DMS153 treated with DMSO at 0.1 percent for 48 hours (cell line): ENCODE measurements around the gene HERC6.
"Not testable (repeated sequence)": the region's sequence is repeated elsewhere in the genome, so short reads cannot be mapped to it uniquely, and the experiment has no call there.

Experiments
- DNase-seq: peaks from one replicate; lab custom pipeline; 2025; ENCODE audit not compliant: unreplicated experiment; lab: John Stamatoyannopoulos, UW

Gene HERC6

DNA sequence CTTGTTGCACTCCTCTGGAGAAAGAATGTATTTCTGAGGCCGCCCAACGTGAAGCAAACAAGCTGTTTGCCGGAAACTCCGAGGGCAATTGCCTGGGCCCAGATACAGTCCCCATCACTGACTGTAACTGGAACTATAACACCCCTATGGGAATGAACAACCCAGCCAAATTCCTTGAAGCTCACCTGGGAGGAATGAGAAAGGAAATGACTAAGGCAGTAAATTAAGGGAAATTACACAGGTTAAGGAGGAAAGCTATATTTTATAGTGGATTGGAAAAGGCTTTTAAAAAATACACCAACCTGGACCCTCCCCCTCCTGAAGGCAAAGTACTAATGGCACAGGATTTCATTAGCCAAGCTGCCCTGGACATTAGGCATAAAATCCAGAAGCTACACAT is 66.6 kb downstream of the HERC6 start:
- DNase-seq = no peak

DNA sequence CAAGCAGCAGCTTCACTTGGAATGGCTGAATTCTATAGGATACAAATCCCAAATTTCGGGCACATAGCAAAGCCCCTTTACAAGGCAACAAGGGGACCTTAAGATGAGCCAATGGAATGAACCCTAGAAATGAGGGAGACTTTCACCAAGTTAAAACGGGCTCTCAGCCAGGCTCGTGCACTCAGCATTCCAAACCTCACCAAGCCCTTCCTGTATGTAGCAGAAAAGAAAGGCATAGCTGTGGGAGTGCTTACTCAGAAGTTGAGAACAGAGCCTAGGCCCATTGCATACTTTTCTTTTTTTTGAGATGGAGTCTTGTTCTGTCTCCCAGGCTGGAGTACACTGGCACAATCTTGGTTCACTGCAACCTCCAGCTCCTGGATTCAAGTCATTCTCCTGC is 67.5 kb downstream of the HERC6 start:
- DNase-seq = no peak

DNA sequence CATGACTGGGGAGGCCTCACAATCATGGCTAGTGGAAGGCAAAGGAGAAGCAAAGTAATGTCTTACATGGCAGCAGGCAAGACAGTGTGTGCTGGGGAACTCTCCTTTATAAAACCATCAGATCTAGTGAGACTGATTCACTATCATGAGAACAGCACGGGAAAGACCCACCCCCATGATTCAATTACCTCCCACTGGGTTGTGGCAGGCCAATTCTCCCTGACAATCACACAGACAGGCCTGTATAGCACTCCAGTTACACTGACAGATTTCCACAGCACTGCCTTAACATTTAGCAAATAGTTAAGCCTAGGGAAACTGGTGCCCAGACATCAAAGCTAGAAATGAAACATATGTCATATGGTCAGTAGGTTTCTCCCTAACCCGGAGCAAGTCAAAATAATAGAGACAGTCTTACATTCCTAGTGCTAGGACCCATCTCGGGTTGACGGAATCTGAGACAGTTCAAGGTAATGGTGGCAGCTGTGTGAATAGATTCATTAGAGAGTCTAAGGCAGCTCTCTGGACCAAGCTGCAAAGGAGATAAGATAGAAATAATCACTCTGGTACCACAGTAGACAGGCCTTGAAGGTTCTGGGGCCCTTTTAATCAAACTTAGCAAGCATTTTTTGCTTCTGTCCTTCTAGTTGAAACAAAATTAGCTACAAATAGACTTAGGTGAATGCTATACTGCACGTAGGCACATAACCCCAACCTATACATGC is 68.9 kb downstream of the HERC6 start:
- DNase-seq = no peak

DNA sequence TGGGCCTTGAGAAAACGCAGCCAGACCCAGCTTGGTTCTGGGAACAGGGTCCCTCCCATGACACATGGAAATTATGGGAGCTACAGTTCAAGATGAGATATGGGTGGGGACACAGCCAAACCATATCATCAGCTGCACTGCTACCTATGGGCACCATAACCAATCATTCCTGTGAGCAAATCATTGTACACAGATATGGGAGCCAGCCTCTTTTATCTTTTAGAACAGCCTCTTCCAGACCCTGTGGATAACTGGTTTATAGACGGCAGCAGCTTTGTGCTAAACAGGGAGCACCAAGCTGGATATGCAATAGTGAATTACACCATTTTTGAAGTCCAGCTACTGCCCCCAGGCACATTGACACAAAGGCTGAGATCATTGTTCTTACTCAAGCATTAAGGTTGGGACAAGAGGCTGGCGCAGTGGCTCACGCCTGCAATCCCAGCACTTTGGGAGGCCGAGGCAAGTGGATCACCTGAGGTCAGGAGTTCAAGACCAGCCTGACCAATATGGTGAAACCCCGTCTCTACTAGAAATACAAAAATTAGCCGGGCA is 69.6 kb downstream of the HERC6 start:
- not testable (repeated sequence) for DNase-seq

DNA sequence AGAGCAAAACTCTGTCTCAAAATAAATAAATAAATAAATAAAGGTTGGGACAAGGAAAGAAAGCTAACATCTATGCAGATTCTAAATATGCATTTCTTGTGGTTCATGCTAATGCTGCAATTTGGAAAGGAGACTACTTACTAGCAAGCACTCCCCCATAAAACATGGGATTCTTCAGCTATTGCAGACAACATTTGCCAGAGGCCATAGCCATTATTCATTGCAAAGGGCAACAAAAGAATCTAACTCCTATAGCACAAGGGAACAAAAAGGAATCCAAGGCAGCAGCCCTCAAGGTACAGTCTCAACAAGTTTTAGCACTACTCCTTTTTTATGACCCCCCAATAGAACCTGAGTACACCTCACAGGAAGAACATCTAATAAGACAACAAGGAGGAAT is 70.2 kb downstream of the HERC6 start:
- no peak for DNase-seq

DNA sequence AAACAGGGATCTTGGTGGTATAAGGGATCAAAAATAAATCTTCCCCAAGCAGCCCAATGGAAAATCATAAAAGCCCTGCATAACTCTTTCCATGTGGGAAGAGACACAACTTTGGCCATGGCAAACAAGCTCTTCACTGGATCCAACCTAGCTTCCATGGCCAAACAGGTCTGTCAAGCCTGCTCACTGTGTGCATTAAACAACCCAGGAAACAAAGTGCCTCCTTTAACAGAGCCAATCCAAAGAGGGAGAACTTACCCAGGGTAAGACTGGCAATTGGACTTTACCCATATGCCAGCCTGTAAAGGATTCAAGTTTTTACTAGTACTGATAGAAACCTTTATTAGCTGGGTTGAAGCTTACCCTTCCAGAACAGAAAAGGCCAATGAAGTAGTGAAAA is 70.6 kb downstream of the HERC6 start:
- DNase-seq = no peak

DNA sequence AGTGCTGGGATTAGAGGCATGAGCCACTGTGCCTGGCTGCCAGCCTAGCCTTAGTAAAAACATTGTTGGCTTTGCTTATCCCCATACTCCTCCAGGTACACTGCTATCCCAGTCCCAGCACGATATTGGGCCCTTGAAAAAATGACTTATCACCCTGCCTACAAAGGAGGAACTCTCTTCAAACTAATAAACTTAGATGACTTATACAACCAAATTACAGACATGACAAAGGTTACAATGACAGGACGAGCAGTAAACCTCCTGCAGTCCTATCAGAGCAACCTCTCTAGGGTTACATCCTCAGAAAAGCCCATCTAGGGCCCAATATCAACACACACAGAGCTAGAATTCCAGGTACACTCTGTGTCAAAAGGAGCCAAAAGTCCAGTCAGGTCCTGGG is 72.6 kb downstream of the HERC6 start:
- DNase-seq = no peak

DNA sequence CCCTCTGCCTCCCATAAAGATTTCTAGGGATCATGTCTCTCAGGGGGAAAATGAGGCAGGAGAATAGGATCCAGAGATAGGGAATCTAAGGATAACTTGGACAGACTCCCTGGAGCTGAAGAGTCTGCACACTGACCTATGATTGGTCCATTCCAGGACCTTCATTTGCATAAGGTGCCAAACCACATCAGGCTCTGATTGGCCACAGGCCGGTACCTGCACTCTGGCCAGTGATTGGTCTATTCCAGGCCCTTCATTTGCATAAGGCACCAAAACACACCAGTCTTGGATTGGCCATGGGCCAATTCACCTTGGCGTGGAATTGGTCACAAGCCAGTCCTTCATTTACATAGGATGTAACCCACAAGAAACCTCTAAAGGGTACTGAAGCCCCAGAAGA is 74.3 kb downstream of the HERC6 start:
- no peak for DNase-seq

DNA sequence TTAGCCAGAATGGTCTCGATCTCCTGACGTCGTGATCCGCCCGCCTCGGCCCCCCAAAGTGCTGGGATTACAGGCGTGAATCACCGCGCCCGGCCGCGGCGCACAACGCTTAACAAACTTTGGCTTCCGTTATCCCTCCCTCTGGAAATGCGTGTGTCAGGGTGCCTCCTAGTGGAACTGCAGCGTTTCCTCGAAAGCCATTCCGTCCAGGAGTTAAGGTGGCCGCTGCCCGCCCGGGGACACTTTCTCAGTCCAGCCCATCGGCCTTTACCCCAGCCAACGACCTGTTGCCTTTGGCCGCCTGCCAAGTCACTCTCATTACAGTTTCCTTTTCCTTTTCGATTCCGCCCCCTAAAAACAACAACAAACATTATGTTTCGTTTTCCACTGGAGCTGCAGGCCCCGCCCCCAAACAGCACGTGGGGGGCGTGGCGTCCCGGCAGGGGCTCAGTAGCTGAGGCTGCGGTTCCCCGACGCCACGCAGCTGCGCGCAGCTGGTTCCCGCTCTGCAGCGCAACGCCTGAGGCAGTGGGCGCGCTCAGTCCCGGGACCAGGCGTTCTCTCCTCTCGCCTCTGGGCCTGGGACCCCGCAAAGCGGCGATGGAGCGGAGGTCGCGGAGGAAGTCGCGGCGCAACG is 78.1 kb downstream of the HERC6 start, which contains the start of gene HERC5:
TSS of gene HERC5 (plus strand) at position 450 of the 637 bp plus-strand sequence. CDS start at position 601, 151 bp downstream.
- peak; percentile 49 for DNase-seq

DNA sequence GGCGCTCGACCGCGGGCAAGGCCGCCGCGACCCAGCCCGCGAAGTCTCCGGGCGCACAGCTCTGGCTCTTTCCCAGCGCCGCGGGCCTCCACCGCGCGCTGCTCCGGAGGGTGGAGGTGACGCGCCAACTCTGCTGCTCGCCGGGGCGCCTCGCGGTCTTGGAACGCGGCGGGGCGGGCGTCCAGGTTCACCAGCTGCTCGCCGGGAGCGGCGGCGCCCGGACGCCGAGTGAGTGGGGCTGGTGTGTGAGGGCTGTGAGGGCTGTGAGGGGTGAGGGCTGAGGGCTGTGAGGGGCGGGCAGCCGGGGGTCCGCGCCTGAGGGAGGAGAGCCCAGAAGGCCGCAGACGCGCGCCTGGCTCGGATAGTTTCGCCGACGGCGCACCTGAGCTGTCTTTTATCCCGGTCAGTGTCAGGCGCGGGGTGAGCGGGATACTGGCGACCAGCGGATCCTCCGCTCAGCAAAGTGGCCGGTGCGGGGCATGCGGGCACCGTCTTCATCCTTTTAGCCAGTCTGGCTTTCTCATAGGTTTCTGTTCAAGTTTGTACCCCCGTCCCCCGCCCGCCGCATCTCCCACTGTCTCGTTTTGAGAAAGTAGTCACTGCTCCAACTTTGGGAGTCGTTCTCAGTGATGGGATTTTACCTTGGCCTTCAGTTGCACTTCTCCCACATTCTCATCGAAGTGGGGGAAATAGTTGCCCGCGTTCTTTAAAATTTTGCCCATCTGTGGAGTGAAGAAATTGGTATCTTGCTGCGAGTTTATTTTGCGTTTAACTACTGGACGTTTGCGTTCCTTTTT is 78.9 kb downstream of the HERC6 start:
- no peak for DNase-seq

DNA sequence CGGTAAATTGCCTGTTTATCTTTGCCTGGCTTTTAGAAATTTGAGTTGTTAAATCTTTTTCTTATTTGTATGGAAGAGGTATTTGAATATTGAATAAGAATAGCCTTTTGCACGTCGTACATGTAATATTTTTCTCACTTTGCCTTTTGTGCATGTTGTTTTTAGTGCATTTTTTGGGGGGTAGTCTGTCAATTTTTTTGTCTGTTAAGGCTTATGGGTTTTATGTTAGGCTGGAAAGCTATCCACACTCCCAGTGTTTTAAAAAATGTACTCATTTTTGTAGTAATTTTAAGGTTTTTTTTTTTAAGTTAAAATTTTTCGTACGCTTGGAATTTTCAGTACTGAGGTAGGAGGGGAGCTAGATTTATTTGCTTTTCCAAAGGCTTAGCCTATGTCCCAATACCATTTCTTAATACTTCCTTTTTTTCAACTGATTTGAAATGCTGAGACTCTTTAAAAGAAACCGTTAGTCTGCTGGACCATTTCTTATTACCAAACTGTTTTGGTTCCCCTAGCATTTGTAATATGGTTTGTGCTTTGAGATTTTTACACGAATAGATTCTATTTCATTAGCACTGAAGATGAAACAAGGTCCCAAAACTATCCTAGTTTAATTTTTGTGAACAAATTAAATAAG is 79.6 kb downstream of the HERC6 start:
- DNase-seq = no peak

DNA sequence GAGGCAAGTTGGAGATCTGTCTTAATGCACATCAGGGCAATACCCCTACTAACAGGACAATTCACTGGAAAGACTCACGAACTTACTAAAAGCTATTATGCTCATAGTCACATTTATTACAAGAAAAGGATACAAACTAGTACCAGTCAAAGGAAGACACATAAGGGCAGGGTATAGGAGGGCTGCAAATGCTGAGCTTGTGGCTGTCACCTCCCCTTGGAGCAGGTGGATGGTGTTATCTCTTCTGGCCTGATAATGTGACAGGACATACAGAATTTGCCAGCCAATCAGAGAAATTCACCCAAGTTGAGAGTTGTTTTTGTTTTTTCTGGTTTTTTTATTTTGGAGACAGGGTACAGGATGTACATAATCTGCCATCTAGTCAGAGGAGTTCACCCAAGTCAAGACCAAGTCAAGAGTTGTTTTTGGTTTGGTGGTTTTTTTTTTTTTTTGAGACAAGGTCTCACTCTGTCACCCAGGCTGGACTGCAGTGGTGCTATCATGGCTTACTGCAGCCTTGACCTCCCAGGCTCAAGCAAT is 87.1 kb downstream of the HERC6 start:
- DNase-seq = no peak

DNA sequence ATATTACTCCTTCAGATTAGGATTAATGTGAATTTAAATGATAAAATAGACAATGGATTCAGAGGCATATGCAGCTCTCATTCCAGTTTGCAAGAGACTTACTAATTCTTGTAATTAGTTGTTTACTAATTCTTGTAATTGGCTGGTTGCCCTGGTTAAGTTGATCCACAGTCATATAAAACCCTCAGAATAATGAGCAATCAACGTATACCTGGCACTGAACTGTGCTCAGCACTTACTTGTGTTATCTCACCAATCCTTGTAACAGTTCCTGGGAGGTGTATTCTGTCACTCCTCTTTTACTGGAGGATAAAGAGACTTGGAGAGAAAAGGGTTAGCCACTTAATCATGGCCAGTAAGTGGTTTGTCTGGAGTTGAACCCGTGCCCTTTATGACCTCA is 88.7 kb downstream of the HERC6 start:
- DNase-seq = no peak

DNA sequence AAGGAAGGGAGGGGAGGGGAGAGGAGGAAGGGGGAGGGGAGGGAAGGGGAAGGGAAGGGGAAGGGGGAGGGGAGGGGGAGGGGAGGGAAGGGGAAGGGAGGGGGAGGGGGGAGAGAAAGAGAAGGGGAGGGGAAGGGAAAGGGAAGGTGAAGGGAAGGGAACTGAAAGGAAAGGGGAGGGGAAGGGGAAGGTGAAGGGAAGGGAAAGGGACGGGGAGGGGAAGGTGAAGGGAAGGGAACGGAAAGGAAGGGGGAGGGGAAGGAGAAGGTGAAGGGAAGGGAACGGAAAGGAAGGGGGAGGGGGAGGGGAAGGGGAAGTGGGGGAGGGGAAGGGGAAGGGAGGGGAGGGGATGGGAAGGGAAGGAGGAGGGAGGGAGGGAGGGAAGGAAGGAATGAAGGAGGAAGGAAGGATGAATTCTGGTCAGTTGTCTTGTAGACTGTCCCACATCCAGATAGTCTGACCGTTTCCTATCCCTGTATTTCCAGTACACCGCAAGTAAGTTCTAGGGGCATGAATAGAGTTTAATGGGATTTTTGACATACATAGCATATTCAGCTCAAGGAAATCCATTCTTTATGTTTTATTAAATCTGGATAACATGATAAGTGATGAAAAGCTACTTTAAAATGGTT is 98.7 kb downstream of the HERC6 start:
- DNase-seq = no peak

DNA sequence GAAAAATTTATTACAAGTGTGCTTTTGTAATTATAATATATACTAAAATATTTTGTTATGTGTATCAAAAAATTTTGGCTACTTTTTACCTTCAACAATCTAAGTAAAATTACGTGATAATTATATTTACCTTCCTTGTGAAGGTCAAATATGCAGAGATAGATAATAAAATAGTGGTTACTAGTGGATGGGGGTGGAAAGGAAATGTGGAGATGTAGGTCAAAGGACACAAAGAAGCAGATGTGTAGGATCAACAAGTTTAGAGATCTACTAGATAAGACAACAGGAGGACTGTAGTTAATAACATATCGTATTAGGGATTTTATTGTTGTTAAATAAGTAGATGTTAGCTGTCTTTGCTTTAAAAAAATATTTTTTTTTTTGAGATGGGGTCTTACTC is 99.6 kb downstream of the HERC6 start:
- no peak for DNase-seq

DNA sequence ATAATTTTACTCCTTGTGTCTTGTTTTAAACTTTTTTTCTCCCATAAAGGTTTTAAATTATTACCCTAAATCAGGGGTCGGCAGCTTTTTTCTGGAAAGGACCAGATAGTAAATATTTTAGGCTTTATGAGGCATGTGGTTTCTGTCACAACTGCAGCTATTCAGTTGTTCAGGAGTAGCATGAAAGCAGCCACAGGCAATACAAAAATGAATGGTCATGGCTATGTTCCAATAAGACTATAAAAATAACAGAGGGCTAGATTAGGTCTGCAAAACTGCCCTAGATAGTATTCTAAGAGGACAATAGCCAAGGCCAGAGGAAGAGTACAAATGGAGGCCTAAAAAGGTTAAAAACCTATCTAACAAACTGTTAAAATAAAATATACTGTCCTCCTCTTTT is 102.9 kb downstream of the HERC6 start:
- DNase-seq = no peak

DNA sequence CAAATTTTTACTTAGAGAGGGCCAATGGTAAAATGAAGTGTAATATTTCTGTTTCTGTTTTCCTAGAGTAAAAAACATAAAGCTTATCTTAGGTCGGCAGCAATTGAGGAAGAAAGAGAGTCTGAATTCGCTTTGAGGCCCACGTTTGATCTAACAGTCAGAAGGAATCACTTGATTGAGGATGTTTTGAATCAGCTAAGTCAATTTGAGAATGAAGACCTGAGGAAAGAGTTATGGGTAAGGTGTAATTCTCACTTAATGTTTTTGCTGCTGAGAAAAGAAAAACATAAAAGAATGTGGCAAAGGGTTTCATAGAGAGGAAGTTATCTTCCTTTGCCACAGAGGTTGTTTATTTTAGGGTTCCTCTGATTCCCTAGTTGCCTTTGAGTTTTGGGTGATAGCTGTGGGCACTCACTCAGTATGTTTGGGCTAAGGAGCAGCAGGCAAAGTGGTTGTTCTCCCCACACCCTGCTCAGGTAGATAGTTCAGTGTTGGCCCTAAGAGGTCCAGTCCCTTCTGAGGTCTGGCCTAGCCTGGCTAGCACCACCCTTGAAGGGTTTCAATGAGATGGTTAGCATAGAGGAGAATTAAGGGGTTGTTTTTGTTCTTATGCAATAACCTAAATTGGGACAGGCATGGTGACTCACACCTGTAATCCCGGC is 110.6 kb downstream of the HERC6 start:
- DNase-seq = no peak
